HuH-7.5 (cell line): ENCODE measurements around the gene FHIT.

ENCODE experiments used
- DNase-seq: peaks from one replicate; pipeline ENCODE4 v3.0.0; 2011; ENCODE audit warnings: low spot score

The FHIT gene

GRCh38 chr3:60469481-60469880 lies 781.8 kb downstream of the FHIT start:
- DNase-seq: no peak

GRCh38 chr3:60463685-60464084 lies 787.6 kb downstream of the FHIT start:
- DNase-seq: no peak

GRCh38 chr3:60461267-60461666 lies 790.0 kb downstream of the FHIT start:
- no peak for DNase-seq

GRCh38 chr3:60456180-60456579 lies 795.1 kb downstream of the FHIT start:
- DNase-seq: no peak

GRCh38 chr3:60453326-60453725 lies 797.9 kb downstream of the FHIT start:
- no peak for DNase-seq

- no peak for DNase-seq
Measured at GRCh38 chr3:60448696-60449095, 802.6 kb downstream of the FHIT start.

- no peak for DNase-seq
Measured at GRCh38 chr3:60445446-60445845, 805.8 kb downstream of the FHIT start.

- no peak for DNase-seq
Measured at GRCh38 chr3:60444898-60445437, 806.3 kb downstream of the FHIT start.

GRCh38 chr3:60440869-60441268 lies 810.4 kb downstream of the FHIT start:
- no peak for DNase-seq

- DNase-seq: no peak
Measured at GRCh38 chr3:60435941-60436650, 815.2 kb downstream of the FHIT start.

GRCh38 chr3:60434950-60435349 lies 816.3 kb downstream of the FHIT start:
- DNase-seq: no peak

GRCh38 chr3:60434323-60434722 lies 816.9 kb downstream of the FHIT start:
- no peak for DNase-seq

- DNase-seq: no peak
Measured at GRCh38 chr3:60431599-60431958, 819.7 kb downstream of the FHIT start.

- no peak for DNase-seq
Measured at GRCh38 chr3:60430205-60430604, 821.0 kb downstream of the FHIT start.

- DNase-seq: no peak
Measured at GRCh38 chr3:60427109-60427508, 824.1 kb downstream of the FHIT start.

- no peak for DNase-seq
Measured at GRCh38 chr3:60424942-60425341, 826.3 kb downstream of the FHIT start.

GRCh38 chr3:60424034-60424433 lies 827.2 kb downstream of the FHIT start:
- DNase-seq: no peak

GRCh38 chr3:60423556-60423955 lies 827.7 kb downstream of the FHIT start:
- DNase-seq: no peak

- DNase-seq: no peak
Measured at GRCh38 chr3:60421749-60422446, 829.4 kb downstream of the FHIT start.

- DNase-seq: no peak
Measured at GRCh38 chr3:60417576-60417975, 833.7 kb downstream of the FHIT start.

GRCh38 chr3:60414011-60414410 lies 837.2 kb downstream of the FHIT start:
- DNase-seq: no peak

GRCh38 chr3:60413551-60413950 lies 837.7 kb downstream of the FHIT start:
- DNase-seq: no peak

GRCh38 chr3:60403866-60404265 lies 847.4 kb downstream of the FHIT start:
- no peak for DNase-seq

GRCh38 chr3:60402931-60403330 lies 848.3 kb downstream of the FHIT start:
- no peak for DNase-seq
